HTERT RPE-1 (cell line): ENCODE results near the gene LAP3.

Experiments
- in situ Hi-C: fragments of 300-500 bp; cut with MboI; formaldehyde crosslinking; loops from 4 replicates; pipeline ENCODE4 v1.14.3; 2020; ENCODE audit warnings: low sequenced_read_pairs

Gene LAP3

GRCh38 chr4:17614416-17615299 lies 37.7 kb downstream of the LAP3 start, which contains the start of gene MED28:
Gene MED28, plus strand, starts transcription at chr4:17614641. Its CDS starts 14 bp downstream, at chr4:17614655.
- in situ Hi-C loops, result no loop called here

GRCh38 chr4:17616283-17616682 lies 39.3 kb downstream of the LAP3 start:
- in situ Hi-C loops, result no loop called here

GRCh38 chr4:17618926-17619325 lies 41.9 kb downstream of the LAP3 start:
- in situ Hi-C loops, result no loop called here

GRCh38 chr4:17619416-17620105 lies 42.6 kb downstream of the LAP3 start:
- in situ Hi-C loops, result no loop called here

GRCh38 chr4:17623451-17624001 lies 46.5 kb downstream of the LAP3 start:
- in situ Hi-C loops, result no loop called here

GRCh38 chr4:17624821-17625220 lies 47.8 kb downstream of the LAP3 start:
- in situ Hi-C loops, result no loop called here

GRCh38 chr4:17630228-17630627 lies 53.2 kb downstream of the LAP3 start:
- in situ Hi-C loops, result no loop called here

- in situ Hi-C loops, result no loop called here
Observed at GRCh38 chr4:17633600-17633999, 56.6 kb downstream of the LAP3 start.

GRCh38 chr4:17635056-17635455 lies 58.1 kb downstream of the LAP3 start:
- in situ Hi-C loops, result no loop called here

- in situ Hi-C loops, result no loop called here
Observed at GRCh38 chr4:17636341-17636695, 59.3 kb downstream of the LAP3 start.

- in situ Hi-C loops, result no loop called here
Observed at GRCh38 chr4:17636696-17637622, 60.0 kb downstream of the LAP3 start.

- in situ Hi-C loops, result no loop called here
Observed at GRCh38 chr4:17639136-17639535, 62.1 kb downstream of the LAP3 start.

GRCh38 chr4:17642398-17642783 lies 65.4 kb downstream of the LAP3 start:
- in situ Hi-C loops, result no loop called here

- in situ Hi-C loops, result no loop called here
Observed at GRCh38 chr4:17646693-17647092, 69.7 kb downstream of the LAP3 start.

GRCh38 chr4:17647176-17647806 lies 70.3 kb downstream of the LAP3 start:
- in situ Hi-C loops, result no loop called here

GRCh38 chr4:17647927-17648326 lies 70.9 kb downstream of the LAP3 start:
- in situ Hi-C loops, result no loop called here

- in situ Hi-C loops, result no loop called here
Observed at GRCh38 chr4:17650406-17650805, 73.4 kb downstream of the LAP3 start.

- in situ Hi-C loops, result no loop called here
Observed at GRCh38 chr4:17654701-17655100, 77.7 kb downstream of the LAP3 start.

- in situ Hi-C loops, result no loop called here
Observed at GRCh38 chr4:17657090-17657489, 80.1 kb downstream of the LAP3 start.
